IPS-15b (cell line): ENCODE measurements around the gene PTPRZ1.

Experiments
- H3K27me3 ChIP-seq: one replicate; pipeline ENCODE4 v1.6.1; 2013; ENCODE audit warnings: low read length; ENCODE audit not compliant: control insufficient read depth, insufficient read depth
- H3K36me3 ChIP-seq: one replicate; pipeline ENCODE4 v1.6.1; 2013; ENCODE audit warnings: low read length; ENCODE audit not compliant: control insufficient read depth, insufficient read depth
- H3K4me1 ChIP-seq: one replicate; pipeline ENCODE4 v1.6.1; 2013; ENCODE audit warnings: mild to moderate bottlenecking, low read length; ENCODE audit not compliant: control insufficient read depth, insufficient read depth
- H3K4me3 ChIP-seq: one replicate; pipeline ENCODE4 v1.5.1; 2013; ENCODE audit warnings: low read depth, low read length
- H3K9ac ChIP-seq: one replicate; pipeline ENCODE4 v1.6.1; 2013; ENCODE audit warnings: low read depth, mild to moderate bottlenecking, low read length
- H3K9me3 ChIP-seq: one replicate; pipeline ENCODE4 v1.6.1; 2013; ENCODE audit warnings: mild to moderate bottlenecking, low read length; ENCODE audit not compliant: control insufficient read depth, insufficient read depth

Gene PTPRZ1

GRCh38 chr7:122064971-122065370 is 192.0 kb downstream of the PTPRZ1 start:
- H3K27me3 ChIP-seq = no peaks in the 10 kb centered on the region
- H3K36me3 ChIP-seq = peaks cover 9% of the 10 kb centered on the region

GRCh38 chr7:122067077-122067476 is 194.1 kb downstream of the PTPRZ1 start:
- Histone ChIP-seq H3K36me3 (no peaks in the 10 kb centered on the region), H3K4me3 (no peak overlapping the region), H3K9me3 (no peaks in the 10 kb centered on the region), H3K9ac (no peak overlapping the region), H3K27me3 (no peaks in the 10 kb centered on the region), H3K4me1 (no peaks in the 10 kb centered on the region)

More at GRCh38 chr7:122064971-122065370, 192.0 kb downstream of the PTPRZ1 start:
- H3K9me3 ChIP-seq = no peaks in the 10 kb centered on the region
- H3K4me3 ChIP-seq = no peak overlapping the region
- H3K9ac ChIP-seq = no peak overlapping the region
- no peaks in the 10 kb centered on the region for H3K4me1 ChIP-seq

GRCh38 chr7:122068046-122068445 is 195.1 kb downstream of the PTPRZ1 start:
- Histone ChIP-seq H3K4me3 (no peak overlapping the region), H3K27me3 (no peaks in the 10 kb centered on the region), H3K9me3 (no peaks in the 10 kb centered on the region), H3K4me1 (no peaks in the 10 kb centered on the region), H3K9ac (no peak overlapping the region), H3K36me3 (no peaks in the 10 kb centered on the region)

- H3K36me3 ChIP-seq = no peaks in the 10 kb centered on the region
- H3K9ac ChIP-seq = no peak overlapping the region
Observed at GRCh38 chr7:122068999-122069398, 196.0 kb downstream of the PTPRZ1 start.

GRCh38 chr7:122070062-122070461 is 197.1 kb downstream of the PTPRZ1 start:
- H3K27me3 ChIP-seq = no peaks in the 10 kb centered on the region
- no peak overlapping the region for H3K9ac ChIP-seq
- H3K4me1 ChIP-seq = no peaks in the 10 kb centered on the region
- H3K36me3 ChIP-seq = peaks cover under 1% of the 10 kb centered on the region
- no peaks in the 10 kb centered on the region for H3K9me3 ChIP-seq
- no peak overlapping the region for H3K4me3 ChIP-seq

More at GRCh38 chr7:122068999-122069398, 196.0 kb downstream of the PTPRZ1 start:
- no peaks in the 10 kb centered on the region for H3K9me3 ChIP-seq
- H3K4me1 ChIP-seq = no peaks in the 10 kb centered on the region
- H3K27me3 ChIP-seq = no peaks in the 10 kb centered on the region
- H3K4me3 ChIP-seq = no peak overlapping the region

GRCh38 chr7:122070834-122071233 is 197.9 kb downstream of the PTPRZ1 start:
- no peaks in the 10 kb centered on the region for H3K9me3 ChIP-seq
- no peaks in the 10 kb centered on the region for H3K27me3 ChIP-seq
- H3K36me3 ChIP-seq = peaks cover 4% of the 10 kb centered on the region
- no peak overlapping the region for H3K9ac ChIP-seq
- no peak overlapping the region for H3K4me3 ChIP-seq
- no peaks in the 10 kb centered on the region for H3K4me1 ChIP-seq

- Histone ChIP-seq H3K36me3 (peaks cover 8% of the 10 kb centered on the region), H3K27me3 (no peaks in the 10 kb centered on the region), H3K9me3 (no peaks in the 10 kb centered on the region), H3K4me1 (peaks cover 7% of the 10 kb centered on the region), H3K4me3 (no peak overlapping the region), H3K9ac (no peak overlapping the region)
Observed at GRCh38 chr7:122072272-122072671, 199.3 kb downstream of the PTPRZ1 start.

GRCh38 chr7:122072924-122073599 is 200.1 kb downstream of the PTPRZ1 start:
- Histone ChIP-seq H3K27me3 (no peaks in the 10 kb centered on the region), H3K9me3 (no peaks in the 10 kb centered on the region), H3K9ac (no peak overlapping the region), H3K36me3 (peaks cover 14% of the 10 kb centered on the region), H3K4me3 (no peak overlapping the region), H3K4me1 (peaks cover 11% of the 10 kb centered on the region)

GRCh38 chr7:122073635-122074034 is 200.7 kb downstream of the PTPRZ1 start:
- no peaks in the 10 kb centered on the region for H3K27me3 ChIP-seq
- no peaks in the 10 kb centered on the region for H3K9me3 ChIP-seq
- H3K9ac ChIP-seq = no peak overlapping the region
- H3K4me3 ChIP-seq = no peak overlapping the region
- peaks cover 11% of the 10 kb centered on the region for H3K4me1 ChIP-seq
- H3K36me3 ChIP-seq = peaks cover 14% of the 10 kb centered on the region

- Histone ChIP-seq H3K4me1 (peaks cover 22% of the 10 kb centered on the region), H3K27me3 (no peaks in the 10 kb centered on the region), H3K4me3 (no peak overlapping the region), H3K36me3 (peaks cover 53% of the 10 kb centered on the region), H3K9ac (no peak overlapping the region), H3K9me3 (no peaks in the 10 kb centered on the region)
Observed at GRCh38 chr7:122082160-122082559, 209.2 kb downstream of the PTPRZ1 start.

- H3K27me3 ChIP-seq = no peaks in the 10 kb centered on the region
- H3K9me3 ChIP-seq = no peaks in the 10 kb centered on the region
- no peak overlapping the region for H3K9ac ChIP-seq
- H3K4me3 ChIP-seq = no peak overlapping the region
- peaks cover 48% of the 10 kb centered on the region for H3K36me3 ChIP-seq
- peaks cover 19% of the 10 kb centered on the region for H3K4me1 ChIP-seq
Observed at GRCh38 chr7:122082670-122083069, 209.7 kb downstream of the PTPRZ1 start.

- Histone ChIP-seq H3K36me3 (peaks cover 37% of the 10 kb centered on the region), H3K9me3 (no peaks in the 10 kb centered on the region), H3K27me3 (no peaks in the 10 kb centered on the region), H3K4me1 (peaks cover 14% of the 10 kb centered on the region), H3K9ac (no peak overlapping the region), H3K4me3 (no peak overlapping the region)
Observed at GRCh38 chr7:122092964-122093797, 220.2 kb downstream of the PTPRZ1 start.
